ENCODE measurements around the gene PLAC1.

DNA sequence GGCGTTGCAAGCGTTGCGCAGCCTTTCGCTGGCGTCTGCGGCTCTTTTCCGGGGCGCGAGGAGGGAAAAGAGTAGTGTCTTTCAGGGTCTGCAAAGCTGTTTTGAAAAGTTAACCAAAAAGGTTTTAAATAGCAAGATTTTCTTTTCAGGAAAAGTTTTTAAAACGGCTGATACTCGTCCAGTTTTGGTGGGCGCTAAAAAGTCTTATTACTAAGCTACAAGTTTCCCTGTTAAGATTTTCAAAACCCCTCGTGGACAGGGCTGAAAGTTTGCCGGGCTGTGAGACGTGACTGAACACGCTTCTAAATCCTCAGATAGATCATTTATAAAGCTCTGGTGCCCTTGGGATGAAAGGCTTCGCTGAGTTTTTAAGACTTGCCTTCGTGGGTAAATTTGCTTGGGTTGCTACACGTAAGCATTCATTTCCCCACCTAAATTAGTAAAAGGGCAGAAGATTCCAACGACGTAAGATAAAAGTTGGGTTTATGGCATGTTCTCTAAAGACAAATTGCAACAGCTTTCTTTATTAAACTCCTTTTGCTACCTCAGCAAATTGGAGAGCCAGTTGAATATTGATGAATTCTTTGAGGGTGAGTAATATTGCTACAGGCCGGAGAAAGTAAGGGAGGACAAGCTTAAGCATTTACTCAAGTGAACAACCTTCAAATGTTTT, 106.8 kb downstream of the PLAC1 start:
- TF ChIP-seq CTCF (IDR thresholded peaks at IDR 0.05; ENCODE audit: poor library complexity) (no peak), EZH2 (IDR thresholded peaks at IDR 0.05; ENCODE audit: borderline replicate concordance) (no peak)
